GM19240 (cell line): ENCODE measurements around the gene TMSB15C.

ENCODE experiments used
- DNase-seq: peaks from one replicate; pipeline ENCODE4 v3.0.0; 2011; ENCODE audit warnings: low spot score; ENCODE audit not compliant: insufficient read length

The TMSB15C gene

DNA sequence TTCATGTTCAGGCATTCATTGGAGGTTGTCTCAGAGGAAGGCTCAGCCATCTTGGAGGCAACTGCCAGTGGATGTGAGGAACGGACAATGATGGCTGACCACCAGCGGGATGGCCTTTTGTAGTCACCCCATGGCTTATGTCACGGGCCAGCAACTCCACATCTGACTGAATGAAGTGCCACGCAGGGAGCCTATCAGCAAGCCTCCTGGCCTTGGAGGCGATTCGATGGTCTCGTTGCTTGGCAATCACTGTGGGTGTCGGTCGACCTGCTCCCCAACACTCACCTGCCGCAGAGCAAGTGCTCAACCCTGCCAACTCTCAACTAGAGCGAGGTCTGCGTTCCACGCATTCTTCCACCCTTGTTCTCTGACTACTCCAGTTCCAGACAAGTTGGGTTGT is 28.9 kb downstream of the TMSB15C start:
- DNase-seq, result no peak

DNA sequence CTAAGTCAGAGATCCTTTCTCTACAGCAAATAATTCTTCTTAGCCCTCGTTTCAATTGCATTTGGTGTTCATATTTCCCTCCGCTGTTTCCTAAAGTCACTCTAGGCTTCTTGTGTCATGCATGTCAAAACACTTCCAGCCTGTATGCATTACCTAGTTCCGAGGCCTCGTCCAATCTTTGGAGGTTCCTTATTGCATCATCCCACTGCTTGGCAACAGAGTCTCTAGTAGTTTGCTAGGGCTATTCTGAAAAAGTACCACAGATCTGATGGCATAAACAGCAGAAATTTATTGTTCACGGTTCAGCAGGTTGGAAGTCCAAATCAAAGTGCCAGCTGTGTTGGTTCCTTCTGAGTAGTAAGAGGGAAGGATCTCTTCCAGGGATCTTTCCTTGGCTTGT is 30.4 kb downstream of the TMSB15C start:
- DNase-seq, result no peak

DNA sequence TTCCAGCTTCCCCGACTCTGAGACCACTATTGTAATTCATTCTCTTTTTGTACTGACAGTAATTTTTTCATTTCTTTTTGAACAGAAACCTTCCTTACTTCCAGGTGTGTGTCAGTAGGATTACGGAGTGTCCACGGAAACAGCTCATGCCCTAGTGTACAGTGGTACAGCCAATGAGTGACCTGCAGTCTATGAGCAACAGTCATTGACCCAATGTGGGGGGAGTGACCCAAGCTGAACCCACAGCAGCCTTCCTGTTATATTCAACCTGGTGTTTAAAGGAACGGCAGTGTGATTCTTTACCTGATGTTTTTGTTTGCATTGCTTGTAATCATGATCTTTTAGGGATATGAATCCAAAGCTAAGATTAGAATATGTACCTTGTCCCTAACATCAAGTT is 35.0 kb downstream of the TMSB15C start:
- no peak for DNase-seq

DNA sequence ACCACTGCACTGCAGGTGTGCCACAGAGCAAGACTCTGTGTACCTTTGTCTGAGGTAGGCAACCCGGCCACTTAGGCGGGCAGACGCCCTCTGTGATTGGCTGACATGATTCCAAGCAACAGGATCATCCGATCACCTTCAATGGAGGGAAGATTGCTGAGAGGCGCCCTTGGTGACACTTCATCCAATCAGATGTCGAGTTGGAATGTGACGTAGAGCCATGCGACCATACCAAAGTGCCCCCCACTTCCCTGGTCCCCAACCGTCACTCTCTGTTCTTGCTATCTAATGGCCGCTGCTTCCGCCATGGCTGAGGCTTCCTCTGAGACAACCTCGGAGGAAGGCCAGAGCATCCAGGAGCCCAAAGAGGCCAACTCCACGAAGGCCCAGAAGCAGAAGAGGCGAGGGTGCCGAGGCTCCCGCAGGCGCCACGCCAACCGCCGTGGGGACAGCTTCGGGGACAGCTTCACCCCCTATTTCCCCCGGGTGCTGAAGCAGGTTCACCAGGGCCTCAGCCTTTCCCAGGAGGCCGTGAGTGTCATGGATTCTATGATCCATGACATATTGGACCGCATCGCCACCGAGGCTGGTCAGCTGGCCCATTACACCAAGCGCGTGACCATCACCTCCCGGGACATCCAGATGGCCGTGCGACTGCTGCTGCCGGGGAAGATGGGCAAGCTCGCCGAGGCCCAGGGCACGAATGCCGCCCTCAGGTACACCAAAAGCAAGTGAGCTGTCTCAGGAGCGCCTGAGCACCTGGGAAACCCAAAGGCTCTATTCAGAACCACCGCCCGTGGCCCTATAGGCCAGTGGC is 36.1 kb downstream of the TMSB15C start, which contains the start of gene H2BW2:
H2BW2 (plus strand) TSS at position 268 of the 817 bp plus-strand sequence; CDS start at position 307, 39 bp downstream.
- no peak for DNase-seq
